Kidney (tissue), 14 donors: ENCODE data around the gene OVOL3. TPM values are rescaled to one million over a fixed set of nuclear protein-coding genes. Genes with fewer than 3 reads are reported as not detected.

ENCODE experiments used
- DNase-seq, 5 donors: peaks; one replicate each; pipeline ENCODE4 v3.0.0-alpha.2; 2013 to 2020
- FAIRE-seq: peaks from 2 replicates; lab custom pipeline; 2012; peaks lifted over from hg19 to GRCh38; lab: Jason Lieb, UNC
- H3K27ac ChIP-seq, 2 donors: one replicate each; pipeline ENCODE4 v1.7.0; 2013; ENCODE audit warnings: low read depth in 2 of 2, low read length in 2 of 2, inconsistent platforms in 1 of 2
- H3K27me3 ChIP-seq: one replicate; pipeline ENCODE4 v1.7.1; 2013; ENCODE audit warnings: low read length, inconsistent platforms; ENCODE audit not compliant: control insufficient read depth, insufficient read depth
- H3K36me3 ChIP-seq, 3 donors: one replicate each; pipeline versions ENCODE4 v1.7.0 to v1.7.1; 2013; ENCODE audit warnings: low read length in 3 of 3, control low read depth in 1 of 3, inconsistent platforms in 1 of 3; ENCODE audit not compliant: insufficient read depth in 3 of 3, control insufficient read depth in 2 of 3
- H3K4me1 ChIP-seq, 3 donors: one replicate each; pipeline versions ENCODE4 v1.7.0 to v1.7.1; 2013; ENCODE audit warnings: low read length in 3 of 3, inconsistent platforms in 1 of 3, low read depth in 1 of 3; ENCODE audit not compliant: control insufficient read depth in 2 of 3, insufficient read depth in 2 of 3
- H3K4me3 ChIP-seq, 3 donors: one replicate each; pipeline versions ENCODE4 v1.7.0 to v1.8.1; 2013; ENCODE audit warnings: low read length in 3 of 3, control low read depth in 1 of 3, inconsistent platforms in 1 of 3
- H3K9ac ChIP-seq, 3 donors: one replicate each; pipeline versions ENCODE4 v1.7.0 to v1.7.1; 2013; ENCODE audit warnings: low read length in 3 of 3, control low read depth in 1 of 3, inconsistent platforms in 1 of 3
- H3K9me3 ChIP-seq, 3 donors: one replicate each; pipeline versions ENCODE4 v1.7.0 to v1.7.1; 2013; ENCODE audit warnings: low read length in 3 of 3, control low read depth in 1 of 3, inconsistent platforms in 1 of 3; ENCODE audit not compliant: control insufficient read depth in 2 of 3, insufficient read depth in 1 of 3
- intact Hi-C: fragments of 100-400 bp; cut with DNase I; formaldehyde crosslinking; loops from one replicate; pipeline ENCODE4 v1.11.1; 2022
- polyA plus RNA-seq: library from polyadenylated mRNA; stranded (reverse); fragments of 350-450 nt; fragmentation: Illumina TruSeq; extraction: RNeasy Lipid Tissue Mini Kit (QIAGEN cat#74804); gene quantifications from one replicate; pipeline ENCODE4 v1.2.3, GENCODE V29; 2014; ENCODE audit warnings: low read depth, low replicate concordance; ENCODE audit not compliant: insufficient read depth
- total RNA-seq: library from RNA; stranded (reverse); fragmentation: NEBNext Ultra II Directional; extraction: Animal tissue kit (Norgen Biotek cat#: 25700); gene quantifications from one replicate; pipeline ENCODE4 v1.2.1, GENCODE V29; 2021
- TF ChIP-seq, protein P1 (sequence below): IDR thresholded peaks from 3 replicates; pipeline ENCODE4 v1.5.1; 2012; ENCODE audit warnings: mild to moderate bottlenecking, moderate library complexity, borderline replicate concordance; ENCODE audit not compliant: insufficient read depth; ENCODE audit errors: extremely low read depth
- donor health status: control.
- donor health status: control.
- donor health status: control.
- donor health status: control.
- donor health status: control.
- donor health status: DM: yes; HTN: yes; CAD: no.
- donor health status: Normal renal cell carcinoma (clear cell type).

Gene OVOL3
- total and polyA plus RNA-seq, 2 donors from 2014 or later: not detected

- H3K9me3 ChIP-seq: no peaks in the 10 kb centered on the region
- no peak overlapping the region for H3K9ac ChIP-seq
- no peak overlapping the region for H3K27ac ChIP-seq
- TF ChIP-seq, protein P1, sequence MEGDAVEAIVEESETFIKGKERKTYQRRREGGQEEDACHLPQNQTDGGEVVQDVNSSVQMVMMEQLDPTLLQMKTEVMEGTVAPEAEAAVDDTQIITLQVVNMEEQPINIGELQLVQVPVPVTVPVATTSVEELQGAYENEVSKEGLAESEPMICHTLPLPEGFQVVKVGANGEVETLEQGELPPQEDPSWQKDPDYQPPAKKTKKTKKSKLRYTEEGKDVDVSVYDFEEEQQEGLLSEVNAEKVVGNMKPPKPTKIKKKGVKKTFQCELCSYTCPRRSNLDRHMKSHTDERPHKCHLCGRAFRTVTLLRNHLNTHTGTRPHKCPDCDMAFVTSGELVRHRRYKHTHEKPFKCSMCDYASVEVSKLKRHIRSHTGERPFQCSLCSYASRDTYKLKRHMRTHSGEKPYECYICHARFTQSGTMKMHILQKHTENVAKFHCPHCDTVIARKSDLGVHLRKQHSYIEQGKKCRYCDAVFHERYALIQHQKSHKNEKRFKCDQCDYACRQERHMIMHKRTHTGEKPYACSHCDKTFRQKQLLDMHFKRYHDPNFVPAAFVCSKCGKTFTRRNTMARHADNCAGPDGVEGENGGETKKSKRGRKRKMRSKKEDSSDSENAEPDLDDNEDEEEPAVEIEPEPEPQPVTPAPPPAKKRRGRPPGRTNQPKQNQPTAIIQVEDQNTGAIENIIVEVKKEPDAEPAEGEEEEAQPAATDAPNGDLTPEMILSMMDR: no peak
- FAIRE-seq: no peak
- H3K4me3 ChIP-seq: no peak overlapping the region
- DNase-seq: no peak
- no peaks in the 10 kb centered on the region for H3K36me3 ChIP-seq
- intact Hi-C loops: no loop called here
- H3K4me1 ChIP-seq: no peaks in the 10 kb centered on the region
- H3K27me3 ChIP-seq: no peaks in the 10 kb centered on the region
Measured at GRCh38 chr19:36101550-36102327, 9.2 kb upstream of the OVOL3 start.

GRCh38 chr19:36103040-36103626 lies 7.8 kb upstream of the OVOL3 start:
- intact Hi-C loops: no loop called here
- H3K9ac ChIP-seq: no peak overlapping the region

DNA sequence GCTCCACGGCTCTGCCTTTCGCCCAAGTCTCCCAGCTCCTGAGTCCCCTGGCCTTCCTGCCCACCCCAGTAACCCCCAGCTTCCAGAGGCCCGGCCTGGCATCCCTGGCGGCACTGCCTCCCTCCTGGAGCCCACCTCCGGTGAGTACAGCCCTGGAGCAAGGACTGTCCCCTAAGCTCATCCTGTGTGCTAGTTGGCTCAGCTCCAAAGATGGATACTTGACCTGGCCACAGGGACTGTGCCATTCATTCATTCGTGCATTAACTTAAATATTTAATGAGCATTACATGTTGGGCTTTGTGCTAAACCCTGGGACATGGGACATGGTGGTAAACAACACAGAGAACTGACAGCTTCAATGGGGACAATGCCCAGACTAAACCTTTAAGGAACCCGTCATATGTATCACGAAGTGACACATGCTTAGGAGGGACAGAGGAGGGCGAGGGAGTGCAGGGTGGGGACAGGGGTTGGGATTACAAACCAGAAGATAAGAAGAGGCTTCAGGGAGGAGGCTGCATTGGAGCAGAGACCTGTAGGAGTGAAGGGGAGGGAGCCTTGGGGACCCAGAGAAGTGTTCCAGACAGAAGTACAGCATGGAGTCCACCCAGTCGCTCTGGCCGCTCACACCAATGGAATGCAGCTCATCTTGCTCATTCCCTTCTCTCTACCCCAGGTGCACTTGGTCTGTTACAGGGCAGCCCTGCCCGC lies 6.9 kb upstream of the OVOL3 start:
- intact Hi-C loops: no loop called here
- no peak for FAIRE-seq
- Histone ChIP-seq H3K36me3 (peaks cover 0 to 5% (median 0%) of the 10 kb centered on the region in 3 donors), H3K27ac (no peak overlapping the region), H3K9me3 (no peaks in the 10 kb centered on the region), H3K4me1 (no peaks in the 10 kb centered on the region), H3K9ac (no peak overlapping the region), H3K27me3 (no peaks in the 10 kb centered on the region), H3K4me3 (no peak overlapping the region)
- no peak for DNase-seq
- TF ChIP-seq, protein P1: no peak

More at GRCh38 chr19:36103040-36103626, 7.8 kb upstream of the OVOL3 start:
- H3K36me3 ChIP-seq: peaks cover 0 to 5% (median 0%) of the 10 kb centered on the region in 3 donors
- DNase-seq (no peak), FAIRE-seq (no peak)
- H3K27ac ChIP-seq: no peak overlapping the region
- no peaks in the 10 kb centered on the region for H3K27me3 ChIP-seq
- H3K4me3 ChIP-seq: no peak overlapping the region
- TF ChIP-seq, protein P1: no peak
- no peaks in the 10 kb centered on the region for H3K9me3 ChIP-seq
- no peaks in the 10 kb centered on the region for H3K4me1 ChIP-seq
